ENCODE data around the gene ARHGEF18.

The ARHGEF18 gene

GRCh38 chr19:7393939-7394730 lies 45.4 kb downstream of the ARHGEF18 start:
- TF ChIP-seq CTCF (IDR thresholded peaks at IDR 0.05), result no peak

GRCh38 chr19:7394731-7395359 lies 46.1 kb downstream of the ARHGEF18 start:
- no peak for TF ChIP-seq CTCF (IDR thresholded peaks at IDR 0.05)

- no peak for TF ChIP-seq CTCF (IDR thresholded peaks at IDR 0.05)
Measured at GRCh38 chr19:7395360-7396066, 46.8 kb downstream of the ARHGEF18 start.

GRCh38 chr19:7397687-7398086 lies 49.0 kb downstream of the ARHGEF18 start:
- TF ChIP-seq CTCF (IDR thresholded peaks at IDR 0.05), result no peak

All from LNCAP (cell line).